Measurements from ENCODE around the gene DENND1B. TPM values are rescaled to one million over a fixed set of nuclear protein-coding genes. Genes with fewer than 3 reads are reported as not detected.

The DENND1B gene
- total RNA-seq, 1 donor from 2014 or later, result 5.9 TPM

DNA sequence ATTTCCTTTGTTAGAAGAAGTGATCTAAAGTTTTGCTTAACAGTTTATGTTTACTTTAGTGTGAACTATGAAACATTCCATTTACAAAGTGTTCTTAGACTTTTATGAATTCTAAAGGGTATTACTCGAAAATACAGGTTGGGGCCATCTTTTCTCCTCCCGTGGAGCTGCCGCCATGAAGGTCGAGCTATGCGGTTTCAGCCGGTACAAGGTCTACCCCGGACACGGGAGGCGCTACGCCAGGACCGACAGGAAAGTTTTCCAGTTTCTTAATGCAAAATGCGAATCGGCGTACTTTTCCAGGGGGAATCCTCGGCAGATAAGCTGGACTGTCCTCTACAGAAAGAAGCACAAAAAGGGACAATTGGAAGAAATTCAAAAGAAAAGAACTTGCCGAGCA is 39.8 kb downstream of the DENND1B start:
- no peak for DNase-seq (ENCODE audit: low read depth)
- TF ChIP-seq, protein P1, sequence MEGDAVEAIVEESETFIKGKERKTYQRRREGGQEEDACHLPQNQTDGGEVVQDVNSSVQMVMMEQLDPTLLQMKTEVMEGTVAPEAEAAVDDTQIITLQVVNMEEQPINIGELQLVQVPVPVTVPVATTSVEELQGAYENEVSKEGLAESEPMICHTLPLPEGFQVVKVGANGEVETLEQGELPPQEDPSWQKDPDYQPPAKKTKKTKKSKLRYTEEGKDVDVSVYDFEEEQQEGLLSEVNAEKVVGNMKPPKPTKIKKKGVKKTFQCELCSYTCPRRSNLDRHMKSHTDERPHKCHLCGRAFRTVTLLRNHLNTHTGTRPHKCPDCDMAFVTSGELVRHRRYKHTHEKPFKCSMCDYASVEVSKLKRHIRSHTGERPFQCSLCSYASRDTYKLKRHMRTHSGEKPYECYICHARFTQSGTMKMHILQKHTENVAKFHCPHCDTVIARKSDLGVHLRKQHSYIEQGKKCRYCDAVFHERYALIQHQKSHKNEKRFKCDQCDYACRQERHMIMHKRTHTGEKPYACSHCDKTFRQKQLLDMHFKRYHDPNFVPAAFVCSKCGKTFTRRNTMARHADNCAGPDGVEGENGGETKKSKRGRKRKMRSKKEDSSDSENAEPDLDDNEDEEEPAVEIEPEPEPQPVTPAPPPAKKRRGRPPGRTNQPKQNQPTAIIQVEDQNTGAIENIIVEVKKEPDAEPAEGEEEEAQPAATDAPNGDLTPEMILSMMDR (conservative IDR thresholded peaks at IDR 0.05; ENCODE audit: low read depth, low read length), result no peak
- H3K4me3 ChIP-seq (ENCODE audit: low read depth, low read length), result no peak overlapping the region

DNA sequence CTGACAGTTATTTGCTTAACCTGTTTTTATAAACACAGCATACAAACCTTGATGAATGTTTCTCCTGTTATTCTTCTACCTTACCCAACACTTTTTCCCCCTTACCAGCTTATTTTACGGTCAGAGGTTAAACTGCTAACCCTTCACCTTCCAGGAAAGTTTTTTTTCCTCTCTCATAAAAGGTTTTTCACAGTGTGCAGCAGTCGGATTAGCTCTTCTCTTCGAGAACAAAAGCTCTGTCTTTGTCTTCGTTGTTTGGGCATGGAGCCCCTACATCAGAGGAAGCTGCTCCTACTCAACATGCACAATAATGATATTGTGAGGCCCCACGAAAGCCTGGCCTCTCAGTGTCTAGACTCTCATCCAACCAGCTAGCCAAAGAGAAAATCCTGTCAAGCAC is 42.0 kb downstream of the DENND1B start:
- H3K4me3 ChIP-seq (ENCODE audit: low read depth, low read length), result no peak overlapping the region
- DNase-seq (ENCODE audit: low read depth), result no peak
- TF ChIP-seq, protein P1 (conservative IDR thresholded peaks at IDR 0.05; ENCODE audit: low read depth, low read length), result no peak

DNA sequence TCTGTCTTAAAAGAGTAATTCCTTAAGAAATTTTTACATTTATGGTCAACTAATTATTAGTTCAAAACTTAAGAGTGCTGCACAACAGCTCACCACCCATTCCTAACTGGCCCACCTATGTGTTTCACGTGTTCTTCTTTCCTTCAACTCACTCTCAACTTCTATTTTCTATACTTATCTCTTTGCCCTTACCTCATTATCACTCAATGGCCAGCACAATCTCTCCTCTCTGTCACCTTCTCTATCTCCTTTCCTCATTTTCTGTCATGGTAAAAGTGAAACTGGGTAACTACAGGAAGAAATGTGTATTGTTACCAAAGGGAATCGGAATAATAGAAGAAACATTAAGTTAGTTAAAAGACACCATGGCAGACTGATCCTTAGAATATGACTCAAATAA is 43.1 kb downstream of the DENND1B start:
- DNase-seq (ENCODE audit: low read depth), result no peak
- H3K4me3 ChIP-seq (ENCODE audit: low read depth, low read length), result no peak overlapping the region
- TF ChIP-seq, protein P1 (conservative IDR thresholded peaks at IDR 0.05; ENCODE audit: low read depth, low read length), result no peak

DNA sequence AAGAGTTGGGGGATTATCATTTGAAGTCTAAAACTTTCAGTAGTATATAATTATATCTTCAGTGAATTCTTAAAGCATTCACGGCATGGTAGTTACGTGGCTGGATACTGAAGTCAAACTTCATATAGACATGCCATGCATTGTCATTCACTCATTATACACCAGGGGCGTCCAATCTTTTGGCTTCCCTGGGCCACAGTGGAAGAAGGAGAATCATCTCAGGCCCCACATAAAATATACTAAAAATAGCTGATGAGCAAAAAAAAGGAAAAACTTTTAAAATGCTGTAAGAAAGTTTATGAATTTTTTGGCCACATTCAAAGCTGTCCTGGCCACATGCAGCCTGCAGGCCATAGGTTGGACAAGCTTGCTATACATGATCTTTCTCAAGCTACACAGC is 43.8 kb downstream of the DENND1B start:
- no peak overlapping the region for H3K4me3 ChIP-seq (ENCODE audit: low read depth, low read length)
- TF ChIP-seq, protein P1 (conservative IDR thresholded peaks at IDR 0.05; ENCODE audit: low read depth, low read length), result no peak
- no peak for DNase-seq (ENCODE audit: low read depth)

DNA sequence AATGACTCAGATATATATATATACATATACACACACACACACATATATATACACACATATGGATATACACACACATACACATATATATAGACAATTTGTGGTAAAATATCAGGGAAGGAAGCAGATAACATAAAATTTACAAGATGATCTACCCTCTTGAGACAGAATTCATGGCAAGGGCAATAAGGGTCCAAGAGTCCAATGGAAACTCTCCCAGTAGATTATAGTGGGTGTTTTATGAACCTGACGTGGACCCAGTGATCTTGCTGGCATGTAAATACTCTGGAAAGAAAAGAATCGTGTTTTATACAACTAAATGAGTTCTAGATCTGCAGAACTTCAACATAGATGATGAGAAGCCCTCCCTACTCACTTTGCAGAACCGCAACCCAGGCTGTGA is 49.3 kb downstream of the DENND1B start:
- DNase-seq (ENCODE audit: low read depth), result no peak
- no peak overlapping the region for H3K4me3 ChIP-seq (ENCODE audit: low read depth, low read length)
- TF ChIP-seq, protein P1 (conservative IDR thresholded peaks at IDR 0.05; ENCODE audit: low read depth, low read length), result no peak

DNA sequence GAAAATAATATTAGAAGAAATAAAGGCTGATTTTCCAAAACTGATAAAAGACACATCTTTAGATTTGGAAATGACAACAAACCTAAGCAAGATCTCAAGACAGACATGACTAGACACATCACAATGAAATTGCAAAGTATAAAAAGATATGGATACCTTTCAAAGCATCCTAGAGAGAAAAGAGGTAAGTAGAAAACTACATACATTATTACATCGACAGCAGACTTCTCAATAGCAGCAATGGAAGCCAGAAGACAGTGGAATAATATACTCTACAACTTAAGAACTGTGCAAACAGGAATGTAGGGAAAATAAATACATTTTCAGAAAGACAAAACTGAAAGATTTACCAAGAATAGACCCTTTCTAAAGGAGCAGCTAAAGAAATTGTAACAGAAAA is 50.2 kb downstream of the DENND1B start:
- no peak overlapping the region for H3K4me3 ChIP-seq (ENCODE audit: low read depth, low read length)
- TF ChIP-seq, protein P1 (conservative IDR thresholded peaks at IDR 0.05; ENCODE audit: low read depth, low read length), result no peak
- DNase-seq (ENCODE audit: low read depth), result no peak

DNA sequence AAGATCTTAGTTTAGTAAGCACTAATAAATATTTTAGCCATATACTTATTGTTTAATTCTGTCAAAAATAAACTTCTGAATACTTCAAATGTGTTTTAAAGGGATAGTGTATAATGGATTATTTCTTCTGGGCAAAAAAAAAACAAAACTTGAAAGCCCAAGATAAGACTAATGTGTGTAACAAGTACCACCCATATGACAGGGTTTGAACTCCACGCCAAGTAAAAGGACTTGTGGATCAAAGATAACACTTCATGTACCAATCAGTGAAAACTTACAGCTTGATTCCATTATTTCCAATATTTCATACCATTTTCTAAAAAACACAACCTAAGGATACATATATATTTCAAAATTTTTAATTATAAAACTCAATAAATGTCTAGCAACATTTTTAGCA is 59.5 kb downstream of the DENND1B start:
- TF ChIP-seq, protein P1 (conservative IDR thresholded peaks at IDR 0.05; ENCODE audit: low read depth, low read length), result no peak
- DNase-seq (ENCODE audit: low read depth), result no peak
- H3K4me3 ChIP-seq (ENCODE audit: low read depth, low read length), result no peak overlapping the region
